MM.1S (cell line): ENCODE results near the gene LRRN4.

Experiments used
- CTCF ChIP-seq: fragments of 300-600 bp; sonication (generic); IDR thresholded peaks from 2 replicates; pipeline ENCODE4 v1.5.1; 2016; ENCODE audit warnings: antibody characterized with exemption, low read length, mixed read lengths
- EZH2 ChIP-seq: fragments of 300-600 bp; sonication (generic); optimal IDR thresholded peaks from 2 replicates; pipeline ENCODE3; 2017; ENCODE audit warnings: low read depth, mild to moderate bottlenecking, antibody characterized with exemption, low read length, mixed read lengths
- EZH2phosphoT487 ChIP-seq: fragments of 300-600 bp; sonication (generic); IDR thresholded peaks from 2 replicates; pipeline ENCODE4 v1.6.1; 2018; ENCODE audit warnings: antibody characterized with exemption, low read length

GRCh38 chr20:6038256-6038655 is 15.6 kb downstream of the LRRN4 start:
- TF ChIP-seq CTCF = no peak
- no peak for TF ChIP-seq EZH2
- TF ChIP-seq EZH2phosphoT487 = no peak
